HEK293T (cell line): ENCODE results near the gene ABI3BP.

Experiments used
- ARNT ChIP-seq: fragments of 450-650 bp; IDR thresholded peaks from 2 replicates; pipeline ENCODE4 v1.6.1; 2017; ENCODE audit warnings: mild to moderate bottlenecking
- BHLHE40 ChIP-seq: fragments of 450-650 bp; IDR thresholded peaks from 2 replicates; pipeline ENCODE4 v1.6.1; 2016; ENCODE audit warnings: mild to moderate bottlenecking, moderate library complexity, borderline replicate concordance
- ELF4 ChIP-seq: fragments of 450-650 bp; IDR thresholded peaks from 2 replicates; pipeline ENCODE4 v1.6.1; 2017; ENCODE audit warnings: antibody characterized with exemption
- FOXA1 ChIP-seq: fragments of 450-650 bp; IDR thresholded peaks from 2 replicates; pipeline ENCODE4 v1.6.1; 2016; ENCODE audit warnings: mild to moderate bottlenecking
- FOXM1 ChIP-seq: fragments of 450-650 bp; IDR thresholded peaks from 2 replicates; pipeline ENCODE4 v1.6.1; 2017; ENCODE audit warnings: mild to moderate bottlenecking, borderline replicate concordance
- HDGF ChIP-seq: fragments of 450-650 bp; IDR thresholded peaks from 2 replicates; pipeline ENCODE4 v1.6.1; 2017; ENCODE audit warnings: antibody characterized with exemption, borderline replicate concordance
- LEF1 ChIP-seq: fragments of 450-650 bp; IDR thresholded peaks from 2 replicates; pipeline ENCODE4 v1.6.1; 2017; ENCODE audit warnings: mild to moderate bottlenecking, borderline replicate concordance
- SP1 ChIP-seq: fragments of 450-650 bp; IDR thresholded peaks from 2 replicates; pipeline ENCODE4 v1.6.1; 2017
- SUZ12 ChIP-seq: fragments of 450-650 bp; IDR thresholded peaks from 2 replicates; pipeline ENCODE4 v1.6.1; 2016; ENCODE audit warnings: mild to moderate bottlenecking
- ZNF384 ChIP-seq: fragments of 450-650 bp; IDR thresholded peaks from 2 replicates; pipeline ENCODE4 v1.6.1; 2016

- TF ChIP-seq BHLHE40 (no peak), LEF1 (no peak), FOXM1 (no peak), SUZ12 (no peak), SP1 (no peak), ZNF384 (no peak), ARNT (no peak), FOXA1 (no peak), ELF4 (no peak), HDGF (no peak)
Observed at GRCh38 chr3:100882571-100882984, 110.6 kb downstream of the ABI3BP start.
